Measurements from ENCODE around the gene RPS3. TPM values are rescaled to one million over a fixed set of nuclear protein-coding genes. Genes with fewer than 3 reads are reported as not detected.
"Not testable (repeated sequence)": the region's sequence is repeated elsewhere in the genome, so short reads cannot be mapped to it uniquely, and the experiment has no call there.

Gene RPS3
- total RNA-seq, 4 donors from 2014 or later = 1,101 to 2,606 (median 1,579) TPM

DNA sequence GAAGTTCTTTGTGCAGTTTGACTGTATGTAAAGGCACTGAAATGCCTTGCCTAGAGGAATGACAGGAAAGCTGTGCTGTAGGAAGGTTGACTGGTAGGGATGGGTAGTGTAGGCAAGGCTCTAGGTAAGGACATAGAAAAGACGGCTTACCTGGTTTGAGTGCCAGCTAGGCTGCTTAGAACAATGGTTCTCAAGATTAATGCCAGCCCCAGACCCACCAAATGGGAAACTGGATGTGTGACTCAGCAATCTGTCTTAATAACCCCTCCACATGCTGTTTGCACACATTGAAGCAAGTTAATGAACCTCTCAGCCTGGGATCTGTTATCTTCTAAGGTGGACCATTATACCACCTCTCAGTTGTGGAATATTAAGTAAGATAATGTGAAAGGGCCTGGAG lies 3.7 kb downstream of the RPS3 start:
- no peak for DNase-seq
- TF ChIP-seq CTCF (IDR thresholded peaks at IDR 0.05) (no peak), POLR2A (IDR thresholded peaks at IDR 0.05) (no peak)
- no peaks in the 10 kb centered on the region for H3K9me3 ChIP-seq
- no peaks in the 10 kb centered on the region for H3K27me3 ChIP-seq
- H3K4me1 ChIP-seq = peaks cover 4 to 44% (median 20%) of the 10 kb centered on the region in 3 donors
- WGBS, 2 donors = 42 to 60% methylated on average over 1 of the region's 1 CpG
- intact Hi-C loops (cut with DNase I) = no loop called here
- H3K27ac ChIP-seq = no peak overlapping the region
- H3K36me3 ChIP-seq = peaks cover 23 to 70% (median 36%) of the 10 kb centered on the region in 3 donors
- H3K4me3 ChIP-seq = no peak overlapping the region

GRCh38 chr11:75403983-75404658 lies 4.8 kb downstream of the RPS3 start:
- TF ChIP-seq CTCF (IDR thresholded peaks at IDR 0.05) (no peak), POLR2A (IDR thresholded peaks at IDR 0.05) (no peak)
- Histone ChIP-seq H3K4me1 (peaks cover 4 to 44% (median 20%) of the 10 kb centered on the region in 3 donors), H3K36me3 (peaks cover 23 to 81% (median 36%) of the 10 kb centered on the region in 3 donors), H3K9me3 (no peaks in the 10 kb centered on the region), H3K27me3 (no peaks in the 10 kb centered on the region), H3K4me3 (no peak overlapping the region), H3K27ac (no peak overlapping the region)
- WGBS, 2 donors = 73% methylated on average over 14 to 15 of the region's 15 CpGs
- intact Hi-C loops (cut with DNase I) = no loop called here
- DNase-seq = no peak

DNA sequence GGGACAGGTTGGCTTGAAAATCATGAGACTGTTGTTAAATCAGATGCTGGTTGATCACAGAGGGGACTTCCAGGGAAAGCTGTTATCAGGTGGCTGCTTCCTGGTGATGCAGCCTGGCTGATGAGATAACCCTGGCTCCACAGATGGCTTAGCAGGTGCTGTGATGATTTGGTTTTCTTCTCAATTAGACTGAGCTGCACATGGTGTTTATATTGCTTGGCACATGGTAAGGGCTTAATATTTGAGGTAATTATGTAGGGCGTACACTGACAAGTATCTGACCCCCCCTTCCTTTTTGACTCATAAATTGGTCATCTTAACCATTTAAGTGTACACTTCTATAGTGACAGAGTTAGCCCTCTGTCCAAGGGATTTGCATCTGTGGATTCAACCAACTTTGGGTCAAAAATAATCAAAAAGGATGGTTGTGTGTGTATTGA lies 7.0 kb downstream of the RPS3 start:
- Histone ChIP-seq H3K4me3 (no peak overlapping the region), H3K36me3 (peaks cover 23 to 88% (median 36%) of the 10 kb centered on the region in 3 donors), H3K9me3 (no peaks in the 10 kb centered on the region), H3K27ac (no peak overlapping the region), H3K27me3 (no peaks in the 10 kb centered on the region), H3K4me1 (peaks cover 4 to 31% (median 11%) of the 10 kb centered on the region in 3 donors)
- 8 to 25% methylated on average over 1 of the region's 1 CpG for WGBS, 2 donors
- TF ChIP-seq POLR2A (IDR thresholded peaks at IDR 0.05) (no peak), CTCF (IDR thresholded peaks at IDR 0.05) (no peak)
- DNase-seq = no peak
- intact Hi-C loops (cut with DNase I) = no loop called here

- DNase-seq = no peak
- Histone ChIP-seq H3K9me3 (no peaks in the 10 kb centered on the region), H3K4me3 (no peak overlapping the region), H3K36me3 (peaks cover 17 to 88% (median 23%) of the 10 kb centered on the region in 3 donors), H3K27ac (no peak overlapping the region), H3K27me3 (no peaks in the 10 kb centered on the region), H3K4me1 (peaks cover 0 to 8% (median 0%) of the 10 kb centered on the region in 3 donors)
- TF ChIP-seq POLR2A (IDR thresholded peaks at IDR 0.05) (no peak), CTCF (IDR thresholded peaks at IDR 0.05) (no peak)
- intact Hi-C loops (cut with DNase I) = no loop called here
- 88 to 96% methylated on average over 2 of the region's 2 CpGs for WGBS, 2 donors
These were observed 9.6 kb downstream of the RPS3 start for GRCh38 chr11:75408957-75409219.

DNA sequence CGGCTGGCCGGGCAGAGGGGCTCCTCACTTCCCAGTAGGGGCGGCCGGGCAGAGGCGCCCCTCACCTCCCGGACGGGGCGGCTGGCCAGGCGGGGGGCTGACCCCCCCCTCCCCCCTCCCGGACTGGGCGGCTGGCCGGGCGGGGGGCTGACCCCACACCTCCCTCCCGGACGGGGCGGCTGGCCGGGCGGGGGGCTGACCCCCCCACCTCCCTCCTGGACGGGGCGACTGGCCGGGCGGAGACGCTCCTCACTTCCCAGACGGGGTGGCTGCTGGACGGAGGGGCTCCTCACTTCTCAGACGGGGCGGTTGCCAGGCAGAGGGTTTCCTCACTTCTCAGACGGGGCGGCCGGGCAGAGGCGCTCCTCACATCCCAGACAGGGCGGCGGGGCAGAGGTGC lies 10.7 kb downstream of the RPS3 start:
- H3K27ac ChIP-seq; intact Hi-C loops (cut with DNase I); H3K4me1 ChIP-seq; H3K27me3 ChIP-seq; DNase-seq; H3K9me3 ChIP-seq; H3K4me3 ChIP-seq: not testable (repeated sequence)
- WGBS, 2 donors = no CpG with 5 or more reads among the region's 33 CpGs
- peaks cover 8 to 88% (median 12%) of the 10 kb centered on the region in 3 donors for H3K36me3 ChIP-seq

- H3K27me3 ChIP-seq; H3K4me3 ChIP-seq; intact Hi-C loops (cut with DNase I); DNase-seq; H3K9me3 ChIP-seq; H3K27ac ChIP-seq; H3K4me1 ChIP-seq: not testable (repeated sequence)
- WGBS, 2 donors = 82 to 85% methylated on average over 9 to 10 of the region's 10 CpGs
- peaks cover 3 to 80% (median 6%) of the 10 kb centered on the region in 3 donors for H3K36me3 ChIP-seq
These were observed 13.8 kb downstream of the RPS3 start for GRCh38 chr11:75413146-75413545.

Measured in esophagus squamous epithelium (tissue), 5 donors.